ENCODE measurements around the gene NDP.
A peak's percentile ranks its signal among the peaks of the same experiment; 100 is the strongest.
"Not testable (repeated sequence)": the region's sequence is repeated elsewhere in the genome, so short reads cannot be mapped to it uniquely, and the experiment has no call there.

The NDP gene

GRCh38 chrX:43969504-43970501 lies 3.4 kb downstream of the NDP start:
- no peak for DNase-seq

- no peak for DNase-seq
These were observed 4.8 kb downstream of the NDP start for GRCh38 chrX:43968359-43968781.

- DNase-seq, result no peak
These were observed 8.3 kb downstream of the NDP start for GRCh38 chrX:43964936-43965335.

GRCh38 chrX:43963726-43964125 lies 9.5 kb downstream of the NDP start:
- no peak for DNase-seq

- no peak for DNase-seq
These were observed 10.6 kb downstream of the NDP start for GRCh38 chrX:43962636-43963035.

GRCh38 chrX:43961699-43962098 lies 11.5 kb downstream of the NDP start:
- DNase-seq, result no peak

- DNase-seq, result peak; percentile 64
These were observed 14.7 kb downstream of the NDP start for GRCh38 chrX:43958529-43958928.

- DNase-seq, result no peak
These were observed 17.2 kb downstream of the NDP start for GRCh38 chrX:43956034-43956433.

GRCh38 chrX:43953218-43953617 lies 20.0 kb downstream of the NDP start:
- DNase-seq, result no peak

- DNase-seq, result peak; percentile 31
These were observed 23.5 kb downstream of the NDP start for GRCh38 chrX:43949669-43950068.

GRCh38 chrX:43940816-43941474 lies 32.2 kb downstream of the NDP start:
- DNase-seq, result no peak

GRCh38 chrX:43939187-43939926 lies 33.8 kb downstream of the NDP start:
- DNase-seq, result no peak

- not testable (repeated sequence) for DNase-seq
These were observed 51.2 kb downstream of the NDP start for GRCh38 chrX:43922032-43922431.

- DNase-seq, result not testable (repeated sequence)
These were observed 62.4 kb downstream of the NDP start for GRCh38 chrX:43910772-43911171.

- DNase-seq, result no peak
These were observed 63.2 kb downstream of the NDP start for GRCh38 chrX:43910012-43910411.

GRCh38 chrX:43909141-43909540 lies 64.0 kb downstream of the NDP start:
- no peak for DNase-seq

- DNase-seq, result no peak
These were observed 73.0 kb downstream of the NDP start for GRCh38 chrX:43899878-43900815.

Data from GDM1 (cell line).